ENCODE results near the gene GIMAP8. TPM values are rescaled to one million over a fixed set of nuclear protein-coding genes. Genes with fewer than 3 reads are reported as not detected.

The GIMAP8 gene
- total RNA-seq, 3 donors from 2014 or later, result 7.2 to 11.5 (median 10.4) TPM

DNA sequence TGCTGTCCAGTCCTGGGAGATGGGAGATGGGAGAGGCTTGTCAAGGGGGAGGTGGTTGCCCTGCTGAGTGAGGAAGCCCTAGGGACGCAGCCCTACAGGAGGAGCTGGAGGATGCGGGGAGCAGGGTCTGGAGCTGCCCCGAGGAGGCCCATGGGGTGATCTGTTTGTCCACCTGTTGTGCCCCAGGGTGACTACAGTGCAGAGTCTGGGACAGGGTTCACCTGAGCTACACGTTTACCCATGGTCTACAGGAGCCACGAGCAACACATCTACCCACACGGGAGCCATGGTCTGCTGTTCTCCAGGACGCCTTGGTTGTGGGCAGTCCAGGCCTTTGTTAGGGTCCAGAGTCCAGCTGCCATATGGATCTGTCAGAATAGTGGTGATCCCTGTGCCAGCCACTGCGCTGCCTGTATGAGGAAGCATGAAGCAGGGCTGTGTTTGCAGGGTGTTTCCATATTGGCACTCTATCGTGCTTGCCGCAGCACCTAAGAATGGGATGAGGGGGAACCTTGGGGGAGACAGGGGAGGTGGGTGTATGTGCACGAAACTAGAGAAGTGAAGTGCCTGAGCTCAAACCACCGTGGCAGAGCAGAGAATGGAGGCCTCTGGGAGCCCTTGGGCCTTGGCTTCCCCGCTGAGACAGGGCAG lies 47.6 kb upstream of the GIMAP8 start:
- no peak overlapping the region for H3K4me3 ChIP-seq
- H3K9me3 ChIP-seq, result no peaks in the 10 kb centered on the region
- H3K27ac ChIP-seq, result no peak overlapping the region
- DNase-seq (ENCODE audit: low spot score in 2 of 2), result peak in 1 of 2 donors; percentile 30
- H3K36me3 ChIP-seq, result no peaks in the 10 kb centered on the region
- no peak for TF ChIP-seq POLR2AphosphoS5 (IDR thresholded peaks at IDR 0.05)
- intact Hi-C loops (cut with DNase I; ENCODE audit: low total_unique reads), result no loop called here
- H3K4me1 ChIP-seq, result peaks cover 0 to 5% of the 10 kb centered on the region in 2 donors
- no peaks in the 10 kb centered on the region for H3K27me3 ChIP-seq

DNA sequence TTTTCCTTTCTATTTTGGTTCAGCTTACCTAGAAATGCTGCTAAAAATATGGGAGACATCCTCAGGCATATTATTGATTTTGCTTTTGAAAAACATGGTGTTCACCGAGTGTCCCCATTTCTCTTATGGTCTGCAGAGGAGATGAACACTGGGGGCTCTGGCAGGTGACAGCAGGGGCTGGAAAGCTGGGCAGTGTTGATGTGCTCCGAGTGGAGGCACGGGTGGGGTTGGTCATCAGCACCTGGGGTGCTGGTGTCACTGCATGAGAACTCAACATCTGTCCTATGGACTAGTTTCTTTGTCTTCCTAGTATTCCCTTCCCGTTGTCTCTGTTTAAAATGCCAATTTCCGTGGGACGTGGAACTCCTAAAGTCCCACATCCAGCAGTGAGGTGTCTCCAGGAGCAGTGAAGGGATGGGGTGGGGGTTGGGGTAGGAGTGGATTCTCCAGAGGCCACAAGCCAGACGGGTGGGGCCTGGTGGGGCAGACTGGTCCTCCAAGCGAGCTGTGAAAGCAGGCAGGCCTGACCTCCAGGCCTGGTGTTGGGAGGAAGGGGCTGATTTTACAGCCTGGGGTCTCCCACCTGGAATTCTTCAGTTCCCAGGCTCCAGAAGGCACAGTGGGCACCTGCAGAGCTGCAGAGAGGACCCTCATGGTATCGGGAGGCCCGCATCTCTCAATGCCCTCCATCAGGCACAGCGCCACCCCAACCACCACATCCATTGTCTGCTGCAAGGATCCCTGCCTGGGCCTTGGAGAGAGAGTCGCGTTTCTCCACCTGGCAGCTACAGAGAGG lies 46.9 kb upstream of the GIMAP8 start:
- H3K4me1 ChIP-seq, result peaks cover 0 to 5% of the 10 kb centered on the region in 2 donors
- intact Hi-C loops (cut with DNase I; ENCODE audit: low total_unique reads), result no loop called here
- H3K36me3 ChIP-seq, result no peaks in the 10 kb centered on the region
- H3K4me3 ChIP-seq, result no peak overlapping the region
- TF ChIP-seq POLR2A (IDR thresholded peaks at IDR 0.05), result no peak
- no peak for TF ChIP-seq POLR2AphosphoS5 (IDR thresholded peaks at IDR 0.05)
- TF ChIP-seq, protein P1, sequence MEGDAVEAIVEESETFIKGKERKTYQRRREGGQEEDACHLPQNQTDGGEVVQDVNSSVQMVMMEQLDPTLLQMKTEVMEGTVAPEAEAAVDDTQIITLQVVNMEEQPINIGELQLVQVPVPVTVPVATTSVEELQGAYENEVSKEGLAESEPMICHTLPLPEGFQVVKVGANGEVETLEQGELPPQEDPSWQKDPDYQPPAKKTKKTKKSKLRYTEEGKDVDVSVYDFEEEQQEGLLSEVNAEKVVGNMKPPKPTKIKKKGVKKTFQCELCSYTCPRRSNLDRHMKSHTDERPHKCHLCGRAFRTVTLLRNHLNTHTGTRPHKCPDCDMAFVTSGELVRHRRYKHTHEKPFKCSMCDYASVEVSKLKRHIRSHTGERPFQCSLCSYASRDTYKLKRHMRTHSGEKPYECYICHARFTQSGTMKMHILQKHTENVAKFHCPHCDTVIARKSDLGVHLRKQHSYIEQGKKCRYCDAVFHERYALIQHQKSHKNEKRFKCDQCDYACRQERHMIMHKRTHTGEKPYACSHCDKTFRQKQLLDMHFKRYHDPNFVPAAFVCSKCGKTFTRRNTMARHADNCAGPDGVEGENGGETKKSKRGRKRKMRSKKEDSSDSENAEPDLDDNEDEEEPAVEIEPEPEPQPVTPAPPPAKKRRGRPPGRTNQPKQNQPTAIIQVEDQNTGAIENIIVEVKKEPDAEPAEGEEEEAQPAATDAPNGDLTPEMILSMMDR (IDR thresholded peaks at IDR 0.05), result no peak
- peak overlapping the region in 1 of 2 donors; percentile 93 for H3K27ac ChIP-seq
- no peaks in the 10 kb centered on the region for H3K9me3 ChIP-seq
- peak in 1 of 2 donors; percentile 47 for DNase-seq (ENCODE audit: low spot score in 2 of 2)
- no peaks in the 10 kb centered on the region for H3K27me3 ChIP-seq

DNA sequence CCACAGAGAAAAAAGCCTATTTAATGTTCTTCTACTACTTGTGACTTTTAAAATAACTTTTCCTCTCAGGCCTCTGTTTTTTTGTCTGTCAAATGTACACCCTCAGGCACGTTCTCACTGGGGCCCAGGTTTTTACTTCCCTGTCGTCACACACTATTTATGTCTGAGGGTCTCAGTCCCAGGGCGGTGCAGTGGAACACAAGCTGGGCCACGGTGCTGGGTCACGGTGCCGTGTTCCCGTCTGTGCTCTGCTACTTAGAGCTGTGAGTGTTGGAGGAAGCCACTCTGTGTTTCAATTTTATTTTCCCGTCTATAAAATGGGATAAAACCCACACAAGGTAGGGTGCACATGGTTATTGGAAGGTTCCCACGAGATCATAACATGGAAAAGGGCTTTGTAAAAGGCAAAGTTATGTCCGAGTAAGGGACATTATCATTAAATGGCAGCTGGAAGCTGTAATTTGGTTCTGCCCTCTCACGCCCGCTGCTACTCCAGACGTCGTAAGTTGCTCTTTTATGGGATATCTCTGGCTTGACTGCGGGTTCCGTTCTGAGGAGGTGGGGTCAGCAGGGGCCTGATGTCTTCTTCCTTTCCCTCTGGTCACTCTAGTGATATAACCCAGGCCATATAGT lies 46.1 kb upstream of the GIMAP8 start:
- H3K27ac ChIP-seq, result peak overlapping the region; percentile 87 to 93
- peak overlapping the region; percentile 71 to 78 (median 74) for H3K4me3 ChIP-seq
- peaks cover 0 to 5% of the 10 kb centered on the region in 2 donors for H3K4me1 ChIP-seq
- no peaks in the 10 kb centered on the region for H3K9me3 ChIP-seq
- DNase-seq (ENCODE audit: low spot score in 2 of 2), result peak in 1 of 2 donors; percentile 38
- TF ChIP-seq, protein P1 (IDR thresholded peaks at IDR 0.05), result no peak
- TF ChIP-seq POLR2AphosphoS5 (IDR thresholded peaks at IDR 0.05) (no peak), POLR2A (IDR thresholded peaks at IDR 0.05) (no peak)
- H3K36me3 ChIP-seq, result no peaks in the 10 kb centered on the region
- no peaks in the 10 kb centered on the region for H3K27me3 ChIP-seq
- intact Hi-C loops (cut with DNase I; ENCODE audit: low total_unique reads), result no loop called here

DNA sequence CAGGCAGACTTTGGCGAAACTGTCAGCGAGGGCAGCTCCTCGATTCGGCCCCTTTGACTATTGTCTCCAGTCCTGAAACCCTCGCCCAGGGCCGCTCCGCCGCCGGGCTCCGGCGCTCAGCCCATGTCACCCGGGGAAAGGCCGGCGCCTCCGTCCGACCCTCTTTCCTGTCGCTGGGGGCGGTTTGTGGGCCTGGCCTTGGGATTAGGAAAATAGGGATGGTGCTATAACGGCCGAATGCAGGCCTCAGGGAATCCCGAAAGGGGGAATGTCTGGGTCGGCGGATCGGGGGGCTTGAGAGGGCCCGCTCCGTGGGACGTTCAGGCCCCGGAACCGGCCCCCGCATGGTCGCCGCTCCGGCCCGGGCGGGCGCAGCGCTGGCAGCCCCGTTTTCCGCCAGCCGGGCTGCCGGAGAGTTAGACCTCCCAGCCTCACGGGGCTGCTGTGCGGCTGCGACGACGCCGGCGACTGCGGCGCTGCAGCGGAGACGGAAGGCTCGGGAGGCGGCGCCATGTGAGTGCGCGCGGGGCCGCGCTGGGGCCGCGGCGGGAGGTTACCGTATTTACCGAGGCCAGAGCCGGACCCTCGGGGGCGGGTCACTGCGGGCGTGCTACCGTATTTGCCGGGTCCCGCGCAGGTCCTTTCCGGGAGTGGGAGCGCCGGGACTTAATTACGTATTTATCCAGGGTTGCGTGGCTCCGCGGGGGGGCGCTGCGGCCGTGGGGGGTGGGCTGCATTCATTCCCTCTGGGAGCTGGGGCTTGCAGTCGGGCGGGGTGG lies 45.4 kb upstream of the GIMAP8 start:
- no peaks in the 10 kb centered on the region for H3K9me3 ChIP-seq
- H3K4me1 ChIP-seq, result peaks cover 0 to 5% of the 10 kb centered on the region in 2 donors
- H3K4me3 ChIP-seq, result peak overlapping the region; percentile 71 to 78 (median 74)
- TF ChIP-seq POLR2AphosphoS5 (IDR thresholded peaks at IDR 0.05), result peak in 2 of 3 donors; percentile 52 to 57
- TF ChIP-seq POLR2A (IDR thresholded peaks at IDR 0.05), result peak; percentile 49
- TF ChIP-seq, protein P1 (IDR thresholded peaks at IDR 0.05), result peak in 1 of 3 donors; percentile 15
- H3K27me3 ChIP-seq, result no peaks in the 10 kb centered on the region
- H3K27ac ChIP-seq, result peak overlapping the region; percentile 87 to 93
- intact Hi-C loops (cut with DNase I; ENCODE audit: low total_unique reads), result no loop called here
- no peaks in the 10 kb centered on the region for H3K36me3 ChIP-seq
- peak; percentile 71 to 87 for DNase-seq (ENCODE audit: low spot score in 2 of 2)
